Omental fat pad (tissue), 4 donors: ENCODE results near the gene GHR. TPM values are rescaled to one million over a fixed set of nuclear protein-coding genes. Genes with fewer than 3 reads are reported as not detected.

Experiments
- ATAC-seq: fragments of 150-250 bp; one replicate; pipeline ENCODE4 v1.9.1; 2016; ENCODE audit warnings: mild to moderate bottlenecking, moderate library complexity; ENCODE audit not compliant: low FRiP score
- DNase-seq: peaks from one replicate; pipeline ENCODE4 v3.0.0-alpha.2; 2019; ENCODE audit warnings: low spot score
- total RNA-seq, 4 donors: library from RNA; depleted of rRNA; stranded (reverse); fragments of >200 nt; gene quantifications; one replicate each; pipeline ENCODE4 v1.1.0, GENCODE V29; 2016
- TF ChIP-seq, protein P1 (sequence below), 3 donors: fragments of 450-650 bp; IDR thresholded peaks; one replicate each; pipeline ENCODE4 v1.5.1; 2016 to 2017; ENCODE audit warnings: antibody characterized with exemption in 3 of 3, mild to moderate bottlenecking in 3 of 3, moderate library complexity in 2 of 3

The GHR gene
- total RNA-seq, 4 donors from 2014 or later: 83.2 to 226 (median 133) TPM

DNA sequence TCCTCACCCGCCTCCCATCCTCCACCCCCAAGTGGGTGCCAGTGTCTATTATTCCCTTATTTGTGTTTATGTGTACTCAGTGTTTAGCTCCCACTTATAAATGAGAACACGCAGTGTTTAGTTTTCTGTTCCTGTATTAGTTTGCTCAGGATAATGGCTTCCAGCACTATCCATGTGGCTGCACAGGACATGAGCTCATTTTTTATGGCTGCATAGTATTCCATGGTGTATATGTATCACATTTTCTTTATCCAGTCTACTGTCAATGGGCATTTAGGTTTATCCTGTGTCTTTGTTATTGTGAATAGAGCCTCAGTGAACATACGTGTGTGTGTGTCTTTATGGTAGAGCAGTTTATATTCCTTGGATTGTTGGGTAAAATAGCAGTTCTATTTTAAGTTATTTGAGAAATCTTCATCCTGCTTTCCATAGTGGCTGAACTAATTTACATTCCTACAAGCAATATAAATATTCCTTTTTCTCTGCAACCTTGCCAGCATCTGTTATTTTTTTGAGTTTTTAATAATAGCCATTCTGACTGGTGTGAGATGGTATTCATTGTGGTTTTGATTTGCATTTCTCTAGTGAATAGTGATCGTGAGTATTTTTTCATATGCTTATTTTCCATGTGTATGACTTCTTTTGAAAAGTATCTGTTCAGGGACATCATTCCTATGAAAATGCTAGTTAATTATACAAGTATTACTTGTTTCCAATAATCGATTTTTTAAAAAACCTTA lies 169.3 kb downstream of the GHR start:
- DNase-seq (no peak), ATAC-seq (no peak)
- TF ChIP-seq, protein P1, sequence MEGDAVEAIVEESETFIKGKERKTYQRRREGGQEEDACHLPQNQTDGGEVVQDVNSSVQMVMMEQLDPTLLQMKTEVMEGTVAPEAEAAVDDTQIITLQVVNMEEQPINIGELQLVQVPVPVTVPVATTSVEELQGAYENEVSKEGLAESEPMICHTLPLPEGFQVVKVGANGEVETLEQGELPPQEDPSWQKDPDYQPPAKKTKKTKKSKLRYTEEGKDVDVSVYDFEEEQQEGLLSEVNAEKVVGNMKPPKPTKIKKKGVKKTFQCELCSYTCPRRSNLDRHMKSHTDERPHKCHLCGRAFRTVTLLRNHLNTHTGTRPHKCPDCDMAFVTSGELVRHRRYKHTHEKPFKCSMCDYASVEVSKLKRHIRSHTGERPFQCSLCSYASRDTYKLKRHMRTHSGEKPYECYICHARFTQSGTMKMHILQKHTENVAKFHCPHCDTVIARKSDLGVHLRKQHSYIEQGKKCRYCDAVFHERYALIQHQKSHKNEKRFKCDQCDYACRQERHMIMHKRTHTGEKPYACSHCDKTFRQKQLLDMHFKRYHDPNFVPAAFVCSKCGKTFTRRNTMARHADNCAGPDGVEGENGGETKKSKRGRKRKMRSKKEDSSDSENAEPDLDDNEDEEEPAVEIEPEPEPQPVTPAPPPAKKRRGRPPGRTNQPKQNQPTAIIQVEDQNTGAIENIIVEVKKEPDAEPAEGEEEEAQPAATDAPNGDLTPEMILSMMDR (IDR thresholded peaks at IDR 0.05): no peak

DNA sequence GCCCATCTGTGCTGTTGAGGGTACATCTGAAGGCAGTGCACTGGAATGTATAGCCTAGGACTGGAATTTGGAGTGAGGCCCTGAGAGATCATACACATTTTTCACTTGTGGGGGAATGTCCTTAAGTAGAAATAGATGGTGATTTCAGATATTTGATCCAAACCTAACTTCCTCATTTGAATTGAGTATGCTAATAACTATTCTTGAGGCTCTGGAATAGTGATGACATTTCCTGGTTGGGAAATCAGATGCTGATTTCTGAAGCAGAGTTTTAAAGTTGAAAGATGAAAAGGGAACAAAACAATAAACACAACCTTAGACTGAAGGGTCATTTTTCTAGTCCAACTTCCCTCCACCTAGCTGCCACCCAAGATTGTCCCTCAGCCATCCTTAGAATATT lies 170.4 kb downstream of the GHR start:
- DNase-seq (no peak), ATAC-seq (no peak)
- TF ChIP-seq, protein P1 (IDR thresholded peaks at IDR 0.05): no peak

DNA sequence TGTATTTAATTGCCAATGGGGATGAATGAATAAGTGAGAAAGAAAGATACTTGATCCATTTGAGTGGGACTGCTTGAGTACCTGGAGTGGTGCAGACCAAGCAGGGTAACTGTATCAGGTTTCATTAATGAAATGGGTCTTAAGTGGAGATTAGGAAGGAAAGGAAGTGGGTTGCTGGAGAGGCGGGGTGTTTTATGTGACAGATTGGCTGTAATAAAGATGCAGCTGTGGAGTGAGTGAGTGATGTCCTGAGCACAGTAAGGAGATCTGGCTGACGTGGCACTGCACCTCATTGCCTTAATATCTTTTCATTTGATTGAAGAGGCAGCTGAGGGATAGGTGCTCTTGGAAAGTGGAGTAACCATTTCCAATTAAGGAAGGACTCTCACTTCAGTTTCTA lies 172.4 kb downstream of the GHR start:
- no peak for ATAC-seq
- TF ChIP-seq, protein P1 (IDR thresholded peaks at IDR 0.05): no peak
- no peak for DNase-seq

DNA sequence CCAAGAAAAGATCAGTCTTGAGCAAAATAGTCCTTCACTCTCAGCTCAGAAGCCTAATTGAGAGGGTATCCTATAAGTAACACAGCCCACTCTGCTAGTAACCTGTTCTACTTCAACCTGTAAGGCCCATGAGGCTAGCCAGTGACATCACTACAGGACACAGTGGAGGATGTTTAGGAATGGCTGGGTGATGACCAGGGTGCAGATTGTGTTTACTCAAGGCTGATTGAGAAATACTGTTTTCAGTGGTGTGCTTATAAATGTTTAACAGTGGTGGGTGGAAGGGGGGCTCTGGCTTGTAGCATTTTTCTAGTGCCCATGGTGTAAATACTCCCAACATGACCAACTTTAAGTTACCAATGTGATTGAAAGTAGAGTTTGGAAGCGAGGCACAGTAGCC lies 173.6 kb downstream of the GHR start:
- DNase-seq (no peak), ATAC-seq (no peak)
- TF ChIP-seq, protein P1 (IDR thresholded peaks at IDR 0.05): no peak

DNA sequence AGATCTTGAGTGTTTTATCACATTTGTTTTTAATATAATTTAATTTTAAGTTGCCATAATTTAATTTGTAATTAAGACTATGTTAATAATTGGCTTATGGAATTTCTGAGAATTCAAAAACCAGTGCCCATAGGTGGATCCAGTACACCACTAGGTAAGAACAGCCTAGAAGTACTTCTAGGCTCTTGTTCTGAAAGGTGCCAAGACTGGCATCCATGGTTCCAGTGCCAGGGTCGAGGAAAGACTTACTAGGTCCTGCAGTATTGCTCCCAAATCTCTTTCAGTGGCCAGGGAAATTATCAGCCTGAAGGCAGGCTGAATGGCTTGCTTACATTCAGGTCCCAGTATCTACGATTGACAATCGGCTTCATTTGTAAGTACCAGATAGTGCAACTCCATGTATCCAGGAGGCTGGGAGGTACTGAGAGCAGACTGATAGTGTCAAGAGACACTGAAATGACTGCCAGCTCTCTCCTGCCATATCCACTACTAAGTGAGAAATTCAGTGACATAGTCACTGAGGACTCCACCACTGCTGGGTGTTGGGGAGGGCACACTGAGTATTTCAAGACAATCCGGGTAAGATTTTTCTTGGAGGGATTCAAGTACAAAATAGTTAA lies 174.2 kb downstream of the GHR start:
- ATAC-seq (no peak), DNase-seq (no peak)
- TF ChIP-seq, protein P1 (IDR thresholded peaks at IDR 0.05): no peak

DNA sequence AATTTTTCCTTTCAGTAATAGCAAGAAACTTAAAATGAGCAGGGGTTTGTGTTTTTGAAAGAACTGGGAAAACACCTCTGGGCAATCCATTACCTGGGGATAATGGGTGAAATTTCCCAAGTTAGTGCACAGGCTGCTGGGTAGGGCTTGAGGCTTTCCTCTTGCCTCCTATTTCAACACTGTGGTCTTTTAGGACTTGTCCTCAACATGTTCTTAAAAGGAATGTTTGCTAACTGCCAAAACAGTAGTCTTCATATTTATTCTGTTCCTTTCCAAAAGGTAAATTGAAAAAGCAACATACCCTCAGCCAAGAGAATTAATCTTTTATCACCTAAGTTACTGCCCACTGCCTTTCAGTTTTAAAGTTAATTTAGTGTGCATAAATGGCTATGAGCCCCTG lies 175.1 kb downstream of the GHR start:
- TF ChIP-seq, protein P1 (IDR thresholded peaks at IDR 0.05): no peak
- DNase-seq: no peak
- ATAC-seq: no peak

DNA sequence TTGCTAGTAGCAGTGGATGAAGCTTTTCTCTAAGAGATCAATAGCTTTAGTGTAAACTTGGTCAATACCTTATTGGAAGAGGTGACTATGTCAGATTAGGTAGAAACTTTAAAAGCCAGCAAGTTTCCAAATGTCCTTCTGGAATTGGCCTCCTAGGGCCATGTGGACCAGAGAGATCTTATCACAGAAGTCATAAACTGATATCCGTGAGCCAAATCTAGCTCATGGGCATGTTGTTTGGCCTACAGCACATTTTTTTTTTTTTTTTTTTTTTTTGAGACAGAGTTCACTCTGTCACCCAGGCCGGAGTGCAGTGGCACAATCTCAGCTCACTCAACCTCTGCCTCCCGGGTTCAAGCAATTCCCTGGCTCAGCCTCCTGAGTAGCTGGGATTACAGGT lies 175.9 kb downstream of the GHR start:
- no peak for ATAC-seq
- no peak for DNase-seq
- TF ChIP-seq, protein P1 (IDR thresholded peaks at IDR 0.05): no peak
